Upper lobe of right lung (tissue), 1 donor: ENCODE measurements around the gene MAD2L2. TPM values are rescaled to one million over a fixed set of nuclear protein-coding genes. Genes with fewer than 3 reads are reported as not detected.

Experiments
- ATAC-seq: fragments of 200-7000 bp; cut with Tn5 transposase; one replicate; pipeline ENCODE4 v1.9.1; 2020; ENCODE audit warnings: mild to moderate bottlenecking, moderate library complexity
- DNase-seq: peaks from one replicate; pipeline ENCODE4 v3.0.0-alpha.2; 2020
- H3K27ac ChIP-seq: fragments of 200-600 bp; one replicate; pipeline ENCODE4 v1.8.0; 2022
- H3K27me3 ChIP-seq: fragments of 200-600 bp; one replicate; pipeline ENCODE4 v1.8.0; 2022; ENCODE audit warnings: mild to moderate bottlenecking
- H3K36me3 ChIP-seq: fragments of 200-600 bp; one replicate; pipeline ENCODE4 v1.8.0; 2022
- H3K4me1 ChIP-seq: fragments of 200-600 bp; one replicate; pipeline ENCODE4 v1.8.0; 2022
- H3K4me3 ChIP-seq: fragments of 200-600 bp; one replicate; pipeline ENCODE4 v1.8.0; 2022; ENCODE audit warnings: mild to moderate bottlenecking
- H3K9me3 ChIP-seq: fragments of 200-600 bp; one replicate; pipeline ENCODE4 v1.8.0; 2022
- intact Hi-C: fragments of 100-400 bp; cut with DNase I; formaldehyde crosslinking; loops from one replicate; pipeline ENCODE4 v1.11.0; 2022
- total RNA-seq: library from RNA; stranded (reverse); fragmentation: NEBNext Ultra II Directional; extraction: Animal tissue kit (Norgen Biotek cat#: 25700); gene quantifications from one replicate; pipeline ENCODE4 v1.2.1, GENCODE V29; 2021
- TF ChIP-seq, protein P1 (sequence below): fragments of 200-600 bp; IDR thresholded peaks from one replicate; pipeline ENCODE4 v1.8.0; 2022; ENCODE audit warnings: antibody characterized with exemption
- donor health status: DM: no; HTN: yes; CAD: no; lungs with severe emphysema.

MAD2L2 gene
- total RNA-seq, 1 donor from 2014 or later: 23.5 TPM

DNA sequence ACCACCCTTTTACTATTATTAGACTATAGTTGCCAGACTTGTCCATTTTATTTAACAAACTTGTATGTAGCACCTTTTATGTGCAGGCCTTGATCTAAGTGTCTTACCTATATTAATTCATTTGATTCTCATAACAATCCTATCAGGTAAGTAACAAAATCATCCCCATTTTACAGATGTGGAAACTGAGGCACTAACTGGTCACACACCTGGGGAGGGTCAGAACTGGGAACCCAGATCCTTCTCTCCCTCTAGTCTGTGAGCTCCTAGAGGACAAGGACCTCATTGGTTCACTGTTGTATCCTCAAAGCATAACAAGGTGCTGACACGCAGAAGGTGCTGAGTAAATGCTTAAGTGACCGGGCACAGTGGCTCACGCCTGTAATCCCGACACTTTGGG is 41.6 kb downstream of the MAD2L2 start:
- no peak overlapping the region for H3K27ac ChIP-seq
- H3K9me3 ChIP-seq: no peaks in the 10 kb centered on the region
- TF ChIP-seq, protein P1, sequence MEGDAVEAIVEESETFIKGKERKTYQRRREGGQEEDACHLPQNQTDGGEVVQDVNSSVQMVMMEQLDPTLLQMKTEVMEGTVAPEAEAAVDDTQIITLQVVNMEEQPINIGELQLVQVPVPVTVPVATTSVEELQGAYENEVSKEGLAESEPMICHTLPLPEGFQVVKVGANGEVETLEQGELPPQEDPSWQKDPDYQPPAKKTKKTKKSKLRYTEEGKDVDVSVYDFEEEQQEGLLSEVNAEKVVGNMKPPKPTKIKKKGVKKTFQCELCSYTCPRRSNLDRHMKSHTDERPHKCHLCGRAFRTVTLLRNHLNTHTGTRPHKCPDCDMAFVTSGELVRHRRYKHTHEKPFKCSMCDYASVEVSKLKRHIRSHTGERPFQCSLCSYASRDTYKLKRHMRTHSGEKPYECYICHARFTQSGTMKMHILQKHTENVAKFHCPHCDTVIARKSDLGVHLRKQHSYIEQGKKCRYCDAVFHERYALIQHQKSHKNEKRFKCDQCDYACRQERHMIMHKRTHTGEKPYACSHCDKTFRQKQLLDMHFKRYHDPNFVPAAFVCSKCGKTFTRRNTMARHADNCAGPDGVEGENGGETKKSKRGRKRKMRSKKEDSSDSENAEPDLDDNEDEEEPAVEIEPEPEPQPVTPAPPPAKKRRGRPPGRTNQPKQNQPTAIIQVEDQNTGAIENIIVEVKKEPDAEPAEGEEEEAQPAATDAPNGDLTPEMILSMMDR: no peak
- DNase-seq (no peak), ATAC-seq (no peak)
- no peak overlapping the region for H3K4me3 ChIP-seq
- H3K36me3 ChIP-seq: no peaks in the 10 kb centered on the region
- no peaks in the 10 kb centered on the region for H3K4me1 ChIP-seq
- intact Hi-C loops: no loop called here
- H3K27me3 ChIP-seq: peaks cover 8% of the 10 kb centered on the region

DNA sequence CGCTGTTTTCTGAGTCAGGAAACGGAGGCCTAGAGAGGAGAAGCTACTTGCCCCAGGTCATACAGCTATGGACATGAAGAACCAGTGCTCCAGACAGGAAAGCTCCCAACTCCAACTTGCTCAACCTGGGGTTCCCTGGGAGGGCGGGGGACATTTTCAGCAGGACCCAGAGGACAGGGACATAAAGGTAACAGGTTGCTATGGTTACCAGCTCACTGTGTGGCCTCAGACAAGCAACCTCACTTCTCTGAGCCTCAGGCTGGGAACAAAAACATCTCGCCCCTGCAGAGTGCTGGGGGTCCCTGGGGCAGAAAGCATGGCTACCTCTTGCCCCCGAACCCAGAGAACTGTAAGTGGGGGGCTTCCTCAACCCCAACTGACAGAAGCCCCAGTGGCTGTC is 42.8 kb downstream of the MAD2L2 start:
- no peak overlapping the region for H3K27ac ChIP-seq
- H3K4me1 ChIP-seq: no peaks in the 10 kb centered on the region
- H3K36me3 ChIP-seq: no peaks in the 10 kb centered on the region
- no peak overlapping the region for H3K4me3 ChIP-seq
- intact Hi-C loops: no loop called here
- DNase-seq (no peak), ATAC-seq (no peak)
- no peaks in the 10 kb centered on the region for H3K9me3 ChIP-seq
- peaks cover 8% of the 10 kb centered on the region for H3K27me3 ChIP-seq
- TF ChIP-seq, protein P1: no peak

DNA sequence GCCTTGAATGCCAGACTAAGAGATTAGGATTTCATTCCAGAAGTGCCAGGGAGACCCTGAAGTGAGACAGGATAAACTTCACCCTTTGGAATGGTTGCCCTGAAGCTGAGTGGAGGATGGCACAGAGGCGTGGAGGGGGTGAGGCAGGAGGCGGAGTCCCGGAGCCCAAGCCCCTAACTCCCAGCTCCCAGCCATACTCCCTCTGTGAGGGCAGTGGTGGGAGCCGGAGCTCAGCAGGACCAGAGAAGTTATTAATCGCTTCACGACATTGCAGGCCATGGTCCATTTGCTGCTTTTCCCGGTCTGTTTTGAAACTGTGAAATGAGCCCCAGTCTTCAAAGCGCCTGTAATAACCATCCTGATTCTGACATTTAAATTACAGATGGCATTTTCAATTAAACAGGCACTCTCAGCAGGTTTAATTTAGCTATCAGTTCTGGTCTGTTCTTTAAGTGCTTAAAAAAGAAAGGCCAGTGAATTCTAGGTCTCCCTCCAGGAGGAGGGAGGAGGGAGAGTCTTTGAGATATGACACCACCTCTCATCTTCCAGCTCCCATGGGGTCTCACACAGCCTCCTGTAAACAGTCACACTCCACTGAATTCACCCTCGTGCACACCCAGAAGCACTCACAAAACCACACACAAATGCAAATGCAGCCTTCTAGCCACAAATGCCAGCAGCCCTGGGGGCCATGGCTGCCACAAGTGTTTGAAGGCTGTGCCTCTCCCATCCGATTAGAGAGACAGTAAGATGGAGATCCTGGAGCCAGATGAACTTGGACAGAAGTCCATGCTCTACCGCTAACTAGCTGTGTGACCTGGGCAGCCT is 46.4 kb downstream of the MAD2L2 start:
- DNase-seq (no peak), ATAC-seq (no peak)
- Histone ChIP-seq H3K9me3 (no peaks in the 10 kb centered on the region), H3K4me3 (no peak overlapping the region), H3K36me3 (no peaks in the 10 kb centered on the region), H3K27me3 (peaks cover 8% of the 10 kb centered on the region), H3K4me1 (no peaks in the 10 kb centered on the region), H3K27ac (no peak overlapping the region)
- TF ChIP-seq, protein P1: no peak
- intact Hi-C loops: no loop called here

DNA sequence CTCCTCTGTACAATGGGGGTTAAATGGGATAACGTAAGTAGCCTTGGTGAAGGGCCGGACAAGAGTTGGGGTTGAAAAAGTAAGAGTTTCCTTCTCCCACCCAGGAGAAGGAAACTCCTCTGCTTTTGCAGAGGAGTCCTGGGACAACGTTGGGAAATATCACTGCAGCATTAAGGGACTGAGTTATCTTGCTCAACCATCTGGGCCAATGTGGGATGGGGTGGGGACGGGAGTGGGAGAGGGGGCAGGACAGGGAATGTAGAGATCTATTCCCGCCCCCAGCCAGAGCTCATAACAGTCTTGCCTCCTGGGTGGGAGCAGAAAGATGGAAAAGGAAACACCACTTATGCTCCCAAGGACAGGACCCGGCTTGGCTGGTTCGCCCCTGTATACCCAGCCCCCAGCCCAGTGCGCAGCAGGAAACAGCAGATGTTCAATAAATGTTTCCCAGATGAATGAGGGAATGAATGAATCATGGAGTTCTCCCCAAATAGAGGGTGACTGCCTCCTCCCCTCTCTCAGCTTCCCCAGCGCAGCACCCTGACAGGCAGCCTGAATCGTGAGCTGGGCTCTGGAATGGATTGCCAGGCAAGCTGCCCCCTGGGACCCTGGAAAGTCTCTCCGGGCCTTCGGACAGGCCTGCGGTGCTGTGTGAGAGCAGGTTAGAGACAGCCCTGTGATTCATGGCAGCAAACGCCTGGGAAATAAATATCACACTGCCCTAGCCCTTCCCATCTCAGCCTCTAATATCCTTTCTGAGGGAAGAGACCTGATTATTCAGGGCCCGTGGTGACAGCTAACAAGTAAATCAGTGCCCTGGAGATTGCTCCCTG is 51.5 kb downstream of the MAD2L2 start:
- intact Hi-C loops: no loop called here

DNA sequence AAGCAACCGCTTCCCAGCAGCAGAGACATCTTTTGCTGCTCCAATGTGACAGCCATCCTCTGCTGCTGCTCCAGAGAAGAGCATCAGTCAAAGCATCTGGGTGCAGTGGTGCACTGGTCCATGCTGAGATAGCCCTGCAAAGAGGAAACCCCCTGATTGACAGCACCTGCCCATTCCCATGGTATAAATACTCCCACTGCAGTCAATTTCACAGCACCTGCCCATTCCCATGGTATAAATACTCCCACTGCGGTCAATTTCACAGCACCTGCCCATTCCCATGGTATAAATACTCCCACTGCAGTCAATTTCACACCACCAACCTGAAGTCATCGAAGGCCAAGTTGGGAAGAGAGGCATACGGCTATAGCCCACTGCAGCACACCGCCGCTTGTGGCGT is 52.2 kb downstream of the MAD2L2 start:
- Histone ChIP-seq H3K27me3 (no peaks in the 10 kb centered on the region), H3K4me1 (no peaks in the 10 kb centered on the region), H3K27ac (no peak overlapping the region), H3K9me3 (no peaks in the 10 kb centered on the region), H3K36me3 (no peaks in the 10 kb centered on the region), H3K4me3 (no peak overlapping the region)
- intact Hi-C loops: no loop called here
- TF ChIP-seq, protein P1: no peak
- ATAC-seq (no peak), DNase-seq (no peak)

More for the DNA sequence above, 51.5 kb downstream of the MAD2L2 start:
- Histone ChIP-seq H3K4me1 (no peaks in the 10 kb centered on the region), H3K27me3 (no peaks in the 10 kb centered on the region), H3K36me3 (no peaks in the 10 kb centered on the region), H3K27ac (no peak overlapping the region), H3K9me3 (no peaks in the 10 kb centered on the region), H3K4me3 (no peak overlapping the region)
- TF ChIP-seq, protein P1: no peak
- DNase-seq (no peak), ATAC-seq (no peak)
